Measurements from ENCODE around the gene PITX1. TPM values are rescaled to one million over a fixed set of nuclear protein-coding genes. Genes with fewer than 3 reads are reported as not detected.

The PITX1 gene
- polyA plus RNA-seq, 3 donors: not detected

DNA sequence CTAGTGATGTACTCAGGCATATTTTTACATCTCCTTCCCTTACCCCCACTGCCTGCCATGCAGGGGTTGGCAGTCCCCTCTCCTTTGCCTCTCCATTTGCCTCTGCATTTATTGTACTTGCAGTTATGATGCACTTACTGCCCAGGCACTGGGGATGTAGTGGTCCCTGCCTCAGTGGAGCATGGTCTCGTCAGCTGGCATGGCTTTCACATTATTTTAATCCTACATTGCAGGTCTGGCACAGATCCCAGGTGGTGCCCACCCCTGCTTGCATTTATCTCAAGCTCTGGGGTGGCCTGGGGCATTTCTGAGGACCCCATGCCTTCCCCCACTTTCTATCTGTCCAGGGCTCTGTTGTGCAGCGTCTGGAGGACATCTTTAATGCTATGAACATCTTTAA, 23.2 kb upstream of the PITX1 start:
- Histone ChIP-seq H3K9me3 (replicated peaks in 1 of 2; ENCODE audit: control insufficient read depth in 1 of 2, insufficient read depth in 1 of 2, low read length in 2 of 2) (peaks cover 0 to under 1% of the 10 kb centered on the region in 2 donors), H3K9ac (ENCODE audit: insufficient read depth, low read length, poor library complexity, severe bottlenecking) (no peak overlapping the region), H3K79me2 (ENCODE audit: insufficient read depth, low read length) (no peaks in the 10 kb centered on the region), H3K27ac (ENCODE audit: low read depth in 1 of 2, low read length in 2 of 2) (no peak overlapping the region), H3K4me3 (replicated peaks in 1 of 3; ENCODE audit: low read depth in 2 of 3, low read length in 3 of 3) (no peak overlapping the region), H4K20me1 (ENCODE audit: insufficient read depth, low read length) (no peaks in the 10 kb centered on the region), H3K4me2 (replicated peaks; ENCODE audit: extremely low read depth, low read length, poor library complexity, severe bottlenecking) (no peak overlapping the region), H2AFZ (ENCODE audit: insufficient read depth, low read depth, low read length, poor library complexity, severe bottlenecking) (no peak overlapping the region), H3K36me3 (replicated peaks in 1 of 2; ENCODE audit: control insufficient read depth in 1 of 2, insufficient read depth in 2 of 2, low read length in 2 of 2) (no peaks in the 10 kb centered on the region), H3K4me1 (ENCODE audit: control insufficient read depth in 1 of 2, insufficient read depth in 2 of 2, low read length in 2 of 2) (no peaks in the 10 kb centered on the region), H3K27me3 (ENCODE audit: control insufficient read depth in 2 of 2, insufficient read depth in 2 of 2, low read length in 2 of 2) (peaks cover 7 to 29% of the 10 kb centered on the region in 2 donors)
- intact Hi-C loops (cut with micrococcal nuclease): no loop called here
- no peak overlapping the region for H3K4me3 Mint-ChIP-seq
- H3K27ac Mint-ChIP-seq: no peak overlapping the region
- no peak for DNase-seq
- H3K27me3 Mint-ChIP-seq (ENCODE audit: low read depth in 3 of 3): peaks cover 40 to 51% (median 46%) of the 10 kb centered on the region in 3 donors
- peaks cover 4% of the 10 kb centered on the region for H3K4me1 Mint-ChIP-seq
- 88% methylated on average over 1 of the region's 2 CpGs for WGBS (ENCODE audit: insufficient coverage)
- TF ChIP-seq CTCF (IDR thresholded peaks at IDR 0.05): no peak
- no peaks in the 10 kb centered on the region for H3K9me3 Mint-ChIP-seq
- H3K36me3 Mint-ChIP-seq: no peaks in the 10 kb centered on the region

GRCh38 chr5:135056316-135057030, 22.4 kb upstream of the PITX1 start:
- Mint-ChIP-seq H3K27ac (no peak overlapping the region), H3K27me3 (ENCODE audit: low read depth in 3 of 3) (peaks cover 46 to 58% (median 52%) of the 10 kb centered on the region in 3 donors), H3K4me1 (peaks cover 4% of the 10 kb centered on the region), H3K36me3 (no peaks in the 10 kb centered on the region), H3K4me3 (no peak overlapping the region), H3K9me3 (no peaks in the 10 kb centered on the region)
- Histone ChIP-seq H3K4me2 (replicated peaks; ENCODE audit: extremely low read depth, low read length, poor library complexity, severe bottlenecking) (no peak overlapping the region), H2AFZ (ENCODE audit: insufficient read depth, low read depth, low read length, poor library complexity, severe bottlenecking) (no peak overlapping the region), H3K79me2 (ENCODE audit: insufficient read depth, low read length) (no peaks in the 10 kb centered on the region), H3K27ac (ENCODE audit: low read depth in 1 of 2, low read length in 2 of 2) (no peak overlapping the region), H4K20me1 (ENCODE audit: insufficient read depth, low read length) (no peaks in the 10 kb centered on the region), H3K27me3 (ENCODE audit: control insufficient read depth in 2 of 2, insufficient read depth in 2 of 2, low read length in 2 of 2) (peaks cover 10 to 37% of the 10 kb centered on the region in 2 donors), H3K4me3 (replicated peaks in 1 of 3; ENCODE audit: low read depth in 2 of 3, low read length in 3 of 3) (no peak overlapping the region), H3K9ac (ENCODE audit: insufficient read depth, low read length, poor library complexity, severe bottlenecking) (no peak overlapping the region), H3K4me1 (ENCODE audit: control insufficient read depth in 1 of 2, insufficient read depth in 2 of 2, low read length in 2 of 2) (no peaks in the 10 kb centered on the region), H3K36me3 (replicated peaks in 1 of 2; ENCODE audit: control insufficient read depth in 1 of 2, insufficient read depth in 2 of 2, low read length in 2 of 2) (no peaks in the 10 kb centered on the region), H3K9me3 (replicated peaks in 1 of 2; ENCODE audit: control insufficient read depth in 1 of 2, insufficient read depth in 1 of 2, low read length in 2 of 2) (peaks cover 0 to 3% of the 10 kb centered on the region in 2 donors)
- intact Hi-C loops (cut with micrococcal nuclease): no loop called here
- no peak for TF ChIP-seq CTCF (IDR thresholded peaks at IDR 0.05)
- 86% methylated on average over 5 of the region's 8 CpGs for WGBS (ENCODE audit: insufficient coverage)
- no peak for DNase-seq
